SKM-1 (cell line): ENCODE data around the gene BRD2.

Experiments used
- DNase-seq: peaks from one replicate; lab custom pipeline; 2025; ENCODE audit not compliant: unreplicated experiment; lab: John Stamatoyannopoulos, UW

Gene BRD2

GRCh38 chr6:32947552-32948465 lies 20.6 kb upstream of the BRD2 start:
- no peak for DNase-seq

DNA sequence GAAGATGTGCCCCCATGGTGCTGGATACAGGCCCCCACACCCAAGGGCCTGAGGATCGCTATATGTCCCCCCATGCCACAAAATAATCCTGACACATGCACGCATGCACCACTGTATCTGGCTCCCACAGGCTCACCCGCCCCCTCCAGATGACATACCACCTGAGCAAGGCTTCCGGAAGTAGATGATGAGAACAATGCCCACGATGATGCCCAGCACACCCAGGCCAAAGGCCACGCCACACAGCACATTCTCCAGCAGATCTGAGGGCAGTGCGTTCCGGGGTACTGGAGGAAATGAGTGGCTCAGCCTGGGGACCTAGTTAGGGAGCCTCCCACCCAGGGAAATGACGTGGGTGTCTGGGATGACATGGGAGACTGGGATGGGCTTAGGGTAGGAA lies 19.3 kb upstream of the BRD2 start:
- DNase-seq = no peak

- DNase-seq = no peak
These were observed 18.4 kb upstream of the BRD2 start for GRCh38 chr6:32950010-32950409.

DNA sequence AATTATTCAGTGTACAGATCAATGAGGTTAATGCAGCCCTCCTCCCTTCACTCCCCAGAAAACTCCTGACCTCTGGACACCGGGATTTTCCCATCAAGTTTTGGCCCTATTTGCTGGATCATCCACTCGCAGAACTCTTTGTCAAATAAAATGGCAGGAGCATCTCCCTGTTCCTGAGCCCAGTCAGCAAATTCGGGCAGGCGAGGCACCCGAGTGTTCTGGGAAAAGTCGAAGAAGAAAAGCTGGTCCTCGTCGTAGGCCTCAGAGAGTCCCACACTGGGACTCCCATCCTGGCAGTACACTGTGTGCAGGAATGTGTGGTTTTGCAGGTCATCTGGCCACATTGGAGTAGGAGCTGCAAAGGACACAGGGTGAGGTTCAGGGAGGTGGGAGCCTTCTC lies 17.9 kb upstream of the BRD2 start:
- no peak for DNase-seq

GRCh38 chr6:32952817-32953739 lies 15.3 kb upstream of the BRD2 start, which contains the start of gene HLA-DMA:
TSS of gene HLA-DMA (minus strand) at chr6:32953097. CDS start at chr6:32953036, 61 bp downstream.
- DNase-seq = peak; percentile 92

- no peak for DNase-seq
These were observed 14.6 kb upstream of the BRD2 start for GRCh38 chr6:32953775-32954174.

DNA sequence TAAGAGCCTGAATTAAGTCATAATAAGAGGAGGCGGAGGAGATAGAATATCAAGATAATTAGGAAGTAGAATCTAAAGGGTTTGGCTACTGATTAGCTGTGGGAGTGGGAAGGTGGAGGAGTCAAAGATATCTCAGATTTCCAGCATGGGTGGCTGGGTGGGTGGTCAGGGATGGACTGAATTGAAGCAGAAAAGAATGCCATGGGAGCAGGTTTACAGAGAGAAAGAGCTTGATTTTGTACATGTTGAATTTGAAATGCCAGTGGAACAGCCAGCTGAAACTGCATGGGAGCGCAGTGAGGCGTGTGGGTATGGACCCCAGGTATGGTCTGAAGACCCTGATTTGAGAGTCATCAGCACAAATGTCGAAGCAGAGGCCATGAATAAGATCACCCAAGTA lies 14.1 kb upstream of the BRD2 start:
- no peak for DNase-seq

GRCh38 chr6:32954986-32955802 lies 13.2 kb upstream of the BRD2 start:
- DNase-seq = no peak

GRCh38 chr6:32956176-32956575 lies 12.2 kb upstream of the BRD2 start:
- no peak for DNase-seq

DNA sequence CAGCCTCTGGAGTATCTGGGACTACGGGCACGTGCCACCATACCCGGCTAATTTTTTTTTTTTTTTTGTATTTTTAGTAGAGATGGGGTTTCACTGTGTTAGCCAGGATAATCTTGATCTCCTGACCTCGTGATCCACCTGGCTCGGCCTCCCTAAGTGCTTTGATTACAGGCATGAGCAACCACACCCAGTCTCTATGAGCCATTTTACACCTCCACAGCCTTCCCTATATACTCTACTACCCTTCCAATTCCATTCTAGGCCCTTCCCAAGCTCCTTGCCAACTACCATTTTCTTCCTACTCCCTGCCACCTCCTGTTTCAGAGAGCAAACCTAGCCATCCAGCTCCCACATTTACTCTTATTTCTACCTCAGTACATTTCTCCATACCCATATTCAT lies 7.8 kb upstream of the BRD2 start:
- no peak for DNase-seq

DNA sequence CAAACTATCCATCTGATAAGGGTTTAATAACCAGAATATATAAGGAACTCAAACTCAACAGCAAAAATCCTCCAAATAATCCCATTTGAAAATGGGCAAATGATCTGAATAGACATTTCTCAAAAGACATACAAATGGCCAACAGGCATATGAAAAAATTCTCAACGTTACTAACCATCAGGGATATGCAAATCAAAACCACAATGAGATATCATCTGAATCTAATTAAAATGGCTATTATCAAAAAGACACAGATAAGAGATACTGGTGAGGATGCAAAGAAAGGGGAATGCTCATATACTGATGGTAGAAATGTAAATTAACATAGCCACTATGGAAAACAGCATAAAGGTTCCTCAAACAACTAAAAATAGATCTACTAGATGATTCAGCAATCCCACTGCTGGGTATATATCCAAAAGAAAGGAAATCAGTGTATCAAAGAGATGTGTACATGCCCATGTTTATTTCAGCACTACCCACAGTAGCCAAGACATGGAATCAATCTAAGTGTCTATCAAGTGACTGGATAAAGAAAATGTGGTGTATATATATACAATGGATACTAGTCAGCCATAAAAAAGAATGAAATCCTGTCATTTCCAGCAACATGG lies 6.1 kb upstream of the BRD2 start:
- no peak for DNase-seq

GRCh38 chr6:32963866-32964265 lies 4.5 kb upstream of the BRD2 start:
- DNase-seq = no peak

DNA sequence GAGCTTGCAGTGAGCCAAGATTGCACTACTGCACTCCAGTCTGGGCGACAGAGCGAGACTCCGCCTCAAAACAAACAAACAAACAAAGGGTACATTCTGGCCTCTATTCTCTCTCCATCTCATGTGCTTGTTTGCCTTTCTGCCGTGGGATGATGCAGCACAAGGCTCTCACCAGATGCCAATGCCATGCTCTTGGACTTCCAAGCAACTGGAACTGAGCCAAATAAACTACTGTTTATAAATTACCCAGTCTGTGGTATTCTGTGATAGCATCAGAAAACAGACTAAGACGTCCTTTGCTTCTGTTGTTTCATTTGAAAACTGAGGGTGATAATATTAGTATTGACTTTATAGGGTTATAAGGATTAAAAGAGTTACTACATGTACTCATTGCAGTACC lies 3.6 kb upstream of the BRD2 start:
- no peak for DNase-seq

DNA sequence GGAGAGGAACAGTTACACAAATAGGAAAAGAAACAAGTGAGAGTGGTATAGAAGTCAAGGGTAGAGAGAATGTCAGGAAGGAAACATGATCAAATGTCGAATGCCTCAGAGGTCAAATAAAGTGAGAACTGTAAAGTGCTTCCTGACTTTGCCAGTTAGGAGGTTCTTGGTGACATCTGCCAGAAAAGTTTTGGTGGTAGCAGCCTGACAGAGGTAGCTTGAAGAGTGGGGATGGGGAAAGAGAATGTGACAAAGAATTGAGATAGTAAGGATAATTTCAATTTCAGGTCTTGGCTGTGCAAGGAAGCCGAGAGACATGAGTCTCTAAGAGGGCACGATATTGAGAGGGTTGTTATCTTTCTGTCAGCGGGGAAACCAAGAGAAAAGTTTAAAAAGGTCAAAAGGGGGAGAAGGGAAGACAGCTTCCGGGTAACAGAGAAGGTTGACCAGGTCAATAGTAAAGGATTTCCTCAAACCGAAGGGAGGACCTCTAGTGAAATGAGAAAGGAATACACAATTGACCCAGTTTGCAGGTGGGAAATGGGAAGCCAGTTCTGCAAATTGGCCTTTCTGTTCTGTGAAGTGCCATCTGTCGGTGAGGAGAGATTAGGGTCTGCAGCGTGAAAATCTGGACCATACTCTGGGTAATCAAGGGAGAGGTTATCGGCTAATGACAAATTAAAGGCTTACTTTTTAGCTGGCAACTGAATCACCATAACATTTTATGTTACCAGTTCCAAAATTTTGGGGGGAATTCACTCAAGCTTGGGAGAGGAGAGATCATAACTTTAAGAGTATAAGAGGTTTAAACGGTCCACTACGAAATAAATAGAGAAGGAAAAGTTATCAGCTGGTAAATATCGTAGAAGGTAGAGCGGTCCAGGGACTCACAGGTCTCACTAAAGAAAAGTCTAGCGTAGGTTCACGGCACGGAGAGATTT lies 973 bp upstream of the BRD2 start:
- DNase-seq = peak; percentile 48

GRCh38 chr6:32968867-32969684 lies 682 bp downstream of the BRD2 start:
- DNase-seq = no peak

DNA sequence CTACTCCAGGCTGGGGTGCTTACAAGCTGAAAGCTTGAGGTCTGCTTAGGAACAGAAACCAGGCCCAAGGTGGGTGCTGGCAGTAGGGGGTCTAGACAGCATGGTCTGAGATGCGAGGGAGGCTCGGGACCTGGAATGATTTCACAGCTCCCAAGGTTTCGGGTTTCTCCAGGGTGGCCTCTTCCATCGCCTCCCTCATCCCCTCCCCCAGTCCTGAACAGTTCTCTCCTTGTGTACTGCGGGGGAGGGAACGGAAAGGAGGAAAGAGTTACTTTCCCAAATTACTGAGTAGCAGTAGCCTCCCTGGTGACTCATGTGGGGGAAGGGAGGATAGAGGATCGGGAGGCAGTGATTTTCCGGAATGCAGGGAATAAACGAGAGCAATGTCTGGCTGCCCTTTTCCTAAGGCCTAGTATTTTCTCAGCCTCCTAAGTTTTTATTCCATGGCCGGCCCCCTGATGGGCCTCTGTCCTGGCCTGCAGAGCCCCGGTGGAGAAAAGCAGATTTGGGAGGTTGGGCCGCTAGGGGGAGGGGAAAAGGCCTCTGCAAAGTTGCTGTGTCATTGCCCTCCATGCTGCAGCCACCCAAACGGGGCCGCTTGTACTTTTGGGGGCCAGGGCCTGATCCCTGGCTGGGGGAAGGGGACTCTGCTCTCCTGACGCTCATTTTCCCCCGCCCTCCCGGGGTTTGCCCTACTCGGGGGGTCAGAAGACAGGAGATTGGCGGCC lies 1.5 kb downstream of the BRD2 start:
- peak; percentile 85 for DNase-seq

DNA sequence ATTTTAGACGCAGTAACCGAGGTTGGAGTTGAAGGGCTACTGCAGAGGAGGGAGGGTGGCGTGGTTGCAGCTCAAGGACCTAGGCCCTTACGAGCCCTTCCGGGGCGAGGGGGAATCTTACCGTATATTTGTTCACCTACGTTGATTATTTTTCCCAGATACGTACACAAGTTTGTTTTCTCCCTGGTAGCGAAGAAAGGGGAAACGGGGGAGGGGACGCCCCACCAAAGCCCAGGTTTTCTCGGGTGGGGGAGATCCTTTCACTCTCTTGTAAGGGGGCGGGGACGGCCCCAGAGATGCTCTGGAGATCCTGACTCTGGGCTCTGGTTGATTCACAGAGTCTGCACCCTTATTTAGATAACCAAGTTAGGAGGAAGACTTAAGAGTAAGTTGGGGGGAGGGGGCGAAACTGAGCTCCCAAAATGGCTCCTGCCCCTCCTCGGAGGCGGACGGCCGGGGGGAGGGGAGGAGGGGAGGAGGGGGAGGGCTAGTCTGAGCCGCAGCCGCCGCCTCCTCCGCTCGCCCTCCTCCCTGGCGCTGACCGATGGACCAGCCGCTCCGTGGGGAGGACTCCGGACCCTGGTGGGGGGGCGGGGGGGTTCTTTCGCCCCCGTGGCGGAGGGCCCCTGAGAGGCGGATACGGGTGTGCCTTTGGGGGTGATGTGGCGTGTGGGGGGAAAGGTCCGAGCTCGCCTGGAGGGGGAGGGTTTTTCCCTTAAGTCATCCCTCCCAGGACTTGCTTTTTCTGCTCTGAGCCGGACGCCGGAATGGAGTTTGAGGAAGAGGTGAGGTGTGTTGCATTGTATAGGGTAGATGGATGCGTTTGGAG lies 2.2 kb downstream of the BRD2 start:
- peak; percentile 48 for DNase-seq
